ENCODE results near the gene HHATL.

DNA sequence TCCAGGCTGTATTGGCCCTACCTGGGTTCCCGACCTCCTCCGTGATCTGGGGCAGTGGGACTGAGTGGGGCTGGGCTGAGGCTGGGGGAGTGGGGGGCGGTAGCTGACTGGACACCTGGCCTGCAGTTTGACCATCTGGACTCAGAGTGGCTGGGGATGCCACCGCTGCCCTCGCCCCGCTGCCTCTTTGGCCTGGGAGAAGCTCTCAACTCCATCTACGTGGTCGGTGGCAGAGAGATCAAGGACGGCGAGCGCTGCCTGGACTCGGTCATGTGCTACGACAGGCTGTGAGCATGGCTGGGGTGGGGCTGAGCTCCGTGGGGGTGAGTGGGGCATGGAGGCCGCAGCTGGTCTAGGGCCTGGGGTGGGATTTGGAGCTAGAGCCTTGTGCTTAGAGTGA lies 14.6 kb downstream of the HHATL start:
- TF ChIP-seq, protein P1, sequence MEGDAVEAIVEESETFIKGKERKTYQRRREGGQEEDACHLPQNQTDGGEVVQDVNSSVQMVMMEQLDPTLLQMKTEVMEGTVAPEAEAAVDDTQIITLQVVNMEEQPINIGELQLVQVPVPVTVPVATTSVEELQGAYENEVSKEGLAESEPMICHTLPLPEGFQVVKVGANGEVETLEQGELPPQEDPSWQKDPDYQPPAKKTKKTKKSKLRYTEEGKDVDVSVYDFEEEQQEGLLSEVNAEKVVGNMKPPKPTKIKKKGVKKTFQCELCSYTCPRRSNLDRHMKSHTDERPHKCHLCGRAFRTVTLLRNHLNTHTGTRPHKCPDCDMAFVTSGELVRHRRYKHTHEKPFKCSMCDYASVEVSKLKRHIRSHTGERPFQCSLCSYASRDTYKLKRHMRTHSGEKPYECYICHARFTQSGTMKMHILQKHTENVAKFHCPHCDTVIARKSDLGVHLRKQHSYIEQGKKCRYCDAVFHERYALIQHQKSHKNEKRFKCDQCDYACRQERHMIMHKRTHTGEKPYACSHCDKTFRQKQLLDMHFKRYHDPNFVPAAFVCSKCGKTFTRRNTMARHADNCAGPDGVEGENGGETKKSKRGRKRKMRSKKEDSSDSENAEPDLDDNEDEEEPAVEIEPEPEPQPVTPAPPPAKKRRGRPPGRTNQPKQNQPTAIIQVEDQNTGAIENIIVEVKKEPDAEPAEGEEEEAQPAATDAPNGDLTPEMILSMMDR (conservative IDR thresholded peaks at IDR 0.05; ENCODE audit: low read length), result no peak
- TF ChIP-seq EZH2phosphoT487 (IDR thresholded peaks at IDR 0.05; ENCODE audit: borderline replicate concordance, low read depth, low read length), result no peak
